Esophagus squamous epithelium (tissue), 5 donors: ENCODE data around the gene LIN7B. TPM values are rescaled to one million over a fixed set of nuclear protein-coding genes. Genes with fewer than 3 reads are reported as not detected.
A peak's percentile ranks its signal among the peaks of the same experiment; 100 is the strongest.

ENCODE experiments used
- DNase-seq: peaks from one replicate; lab custom pipeline; 2025; lab: John Stamatoyannopoulos, UW
- H3K27ac ChIP-seq, 4 donors: fragments of 200-600 bp; sonication (generic); one replicate each; pipeline ENCODE4 v1.5.1; 2016 to 2019; ENCODE audit warnings: mild to moderate bottlenecking in 1 of 4
- H3K27me3 ChIP-seq, 4 donors: fragments of 200-600 bp; sonication (generic); 1 replicate in 3 of 4; 2 replicates in 1 of 4; pipeline versions ENCODE4 v1.5.1 to v1.6.0; 2017 to 2021; ENCODE audit warnings: antibody characterized with exemption in 1 of 4
- H3K36me3 ChIP-seq, 3 donors: fragments of 200-600 bp; sonication (generic); one replicate each; pipeline ENCODE4 v1.5.1; 2016 to 2019
- H3K4me1 ChIP-seq, 3 donors: fragments of 200-600 bp; sonication (generic); one replicate each; pipeline ENCODE4 v1.5.1; 2017 to 2019
- H3K4me3 ChIP-seq, 4 donors: fragments of 200-600 bp; sonication (generic); 1 replicate in 3 of 4; 2 replicates in 1 of 4; pipeline ENCODE4 v1.5.1; 2016 to 2019; ENCODE audit warnings: mild to moderate bottlenecking in 2 of 4, moderate library complexity in 1 of 4
- H3K9me3 ChIP-seq, 3 donors: fragments of 200-600 bp; sonication (generic); one replicate each; pipeline ENCODE4 v1.5.1; 2016 to 2019
- CTCF ChIP-seq, 6 experiments: fragments of 450-650 bp in 4 of 6; fragments of 200-600 bp in 2 of 6; sonication (generic) in 2 of 6; IDR thresholded peaks; one replicate each; pipeline ENCODE4 v1.5.1; 2016 to 2019; ENCODE audit warnings: antibody characterized with exemption in 6 of 6, mild to moderate bottlenecking in 4 of 6, moderate library complexity in 4 of 6
- POLR2A ChIP-seq, 4 donors: fragments of 450-650 bp; IDR thresholded peaks; one replicate each; pipeline ENCODE4 v1.6.1; 2017; ENCODE audit warnings: antibody characterized with exemption in 4 of 4, mild to moderate bottlenecking in 4 of 4, moderate library complexity in 3 of 4
- WGBS, 2 donors: methylation state at CpG; one replicate each; pipeline ENCODE4 v1.1.5; 2018; 5-methylcytosine and 5-hydroxymethylcytosine counted together
- intact Hi-C: fragments of 100-400 bp; cut with DNase I; formaldehyde crosslinking; loops from one replicate; pipeline ENCODE4 v1.15.0; 2022
- total RNA-seq, 4 donors: library from RNA; depleted of rRNA; stranded (reverse); fragments of >200 nt; gene quantifications; one replicate each; pipeline ENCODE4 v1.1.0, GENCODE V29; 2016
- donor health status: DM: yes; HTN: yes; CAD: no.

Gene LIN7B
- total RNA-seq, 4 donors from 2014 or later: 5.7 to 14.1 (median 10.1) TPM

GRCh38 chr19:49129238-49129583, 15.0 kb downstream of the LIN7B start:
- Histone ChIP-seq H3K27me3 (no peaks in the 10 kb centered on the region), H3K4me1 (peaks cover 5 to 57% (median 27%) of the 10 kb centered on the region in 3 donors), H3K27ac (no peak overlapping the region), H3K36me3 (peaks cover 0 to 15% (median 0%) of the 10 kb centered on the region in 3 donors), H3K4me3 (no peak overlapping the region), H3K9me3 (no peaks in the 10 kb centered on the region)
- DNase-seq: no peak
- intact Hi-C loops: no loop called here
- WGBS, 2 donors: 70 to 76% methylated on average over 11 to 12 of the region's 16 CpGs
- TF ChIP-seq CTCF (IDR thresholded peaks at IDR 0.05) (no peak), POLR2A (IDR thresholded peaks at IDR 0.05) (no peak)

GRCh38 chr19:49130325-49130724, 16.2 kb downstream of the LIN7B start:
- Histone ChIP-seq H3K27ac (no peak overlapping the region), H3K36me3 (peaks cover 0 to 25% (median 0%) of the 10 kb centered on the region in 3 donors), H3K4me3 (no peak overlapping the region), H3K9me3 (no peaks in the 10 kb centered on the region), H3K27me3 (no peaks in the 10 kb centered on the region), H3K4me1 (peaks cover 5 to 57% (median 23%) of the 10 kb centered on the region in 3 donors)
- no peak for TF ChIP-seq CTCF (IDR thresholded peaks at IDR 0.05)
- no peak for TF ChIP-seq POLR2A (IDR thresholded peaks at IDR 0.05)
- DNase-seq: no peak
- WGBS, 2 donors: 80 to 92% methylated on average over 12 to 20 of the region's 24 CpGs
- intact Hi-C loops: no loop called here

GRCh38 chr19:49132974-49133609, 18.9 kb downstream of the LIN7B start:
- Histone ChIP-seq H3K27me3 (peaks cover 0 to 3% (median 0%) of the 10 kb centered on the region in 4 donors), H3K4me1 (peaks cover 0 to 62% (median 28%) of the 10 kb centered on the region in 3 donors), H3K9me3 (no peaks in the 10 kb centered on the region), H3K27ac (peak overlapping the region; percentile 14 to 81 (median 52)), H3K4me3 (peak overlapping the region in 3 of 4 donors; percentile 30 to 39 (median 31)), H3K36me3 (peaks cover 0 to 25% (median 0%) of the 10 kb centered on the region in 3 donors)
- TF ChIP-seq CTCF (IDR thresholded peaks at IDR 0.05) (no peak), POLR2A (IDR thresholded peaks at IDR 0.05) (no peak)
- 12% methylated on average over 16 to 24 of the region's 49 CpGs for WGBS, 2 donors
- intact Hi-C loops: no loop called here
- no peak for DNase-seq

- DNase-seq: no peak
- 25 to 44% methylated on average over 37 to 41 of the region's 42 CpGs for WGBS, 2 donors
- Histone ChIP-seq H3K4me1 (peaks cover 0 to 54% (median 23%) of the 10 kb centered on the region in 3 donors), H3K9me3 (no peaks in the 10 kb centered on the region), H3K36me3 (peaks cover 0 to 25% (median 0%) of the 10 kb centered on the region in 3 donors), H3K27me3 (peaks cover 0 to 3% (median 0%) of the 10 kb centered on the region in 4 donors), H3K4me3 (peak overlapping the region in 3 of 4 donors; percentile 30 to 39 (median 31)), H3K27ac (peak overlapping the region; percentile 28 to 81 (median 70))
- intact Hi-C loops: no loop called here
- no peak for TF ChIP-seq CTCF (IDR thresholded peaks at IDR 0.05)
- no peak for TF ChIP-seq POLR2A (IDR thresholded peaks at IDR 0.05)
These were observed 19.7 kb downstream of the LIN7B start for GRCh38 chr19:49133621-49134454.

GRCh38 chr19:49135686-49136085, 21.5 kb downstream of the LIN7B start:
- Histone ChIP-seq H3K9me3 (no peaks in the 10 kb centered on the region), H3K27ac (peak overlapping the region; percentile 56 to 84 (median 78)), H3K4me3 (peak overlapping the region in 1 of 4 donors; percentile 12), H3K4me1 (peaks cover 0 to 49% (median 22%) of the 10 kb centered on the region in 3 donors), H3K27me3 (peaks cover 0 to 3% (median 0%) of the 10 kb centered on the region in 4 donors), H3K36me3 (peaks cover 0 to 15% (median 0%) of the 10 kb centered on the region in 3 donors)
- DNase-seq: no peak
- 83% methylated on average over 2 of the region's 5 CpGs; no CpG with 5 or more reads in 1 of the 2 donors for WGBS, 2 donors
- intact Hi-C loops: no loop called here
- no peak for TF ChIP-seq CTCF (IDR thresholded peaks at IDR 0.05)
- no peak for TF ChIP-seq POLR2A (IDR thresholded peaks at IDR 0.05)
